22Rv1 (cell line): ENCODE data around the gene COL4A3.

ENCODE experiments used
- H3K27ac ChIP-seq: fragments of 450-650 bp; 2 replicates; pipeline ENCODE4 v1.5.1; 2017
- CTCF ChIP-seq: fragments of 450-650 bp; IDR thresholded peaks from 2 replicates; pipeline ENCODE4 v1.5.1; 2017; ENCODE audit warnings: mild to moderate bottlenecking
- ZFX ChIP-seq: fragments of 450-650 bp; IDR thresholded peaks from 2 replicates; pipeline ENCODE4 v1.6.1; 2017; ENCODE audit warnings: antibody characterized with exemption, borderline replicate concordance

COL4A3 gene

GRCh38 chr2:227147023-227147422, 17.4 kb upstream of the COL4A3 start:
- TF ChIP-seq ZFX: no peak
- no peak for TF ChIP-seq CTCF
- no peak overlapping the region for H3K27ac ChIP-seq

GRCh38 chr2:227148106-227148505, 16.3 kb upstream of the COL4A3 start:
- TF ChIP-seq CTCF (no peak), ZFX (no peak)
- no peak overlapping the region for H3K27ac ChIP-seq

- H3K27ac ChIP-seq: no peak overlapping the region
- TF ChIP-seq CTCF: no peak
- no peak for TF ChIP-seq ZFX
Measured at GRCh38 chr2:227150222-227150936, 14.0 kb upstream of the COL4A3 start.

- TF ChIP-seq CTCF (no peak), ZFX (no peak)
- H3K27ac ChIP-seq: no peak overlapping the region
Measured at GRCh38 chr2:227152093-227152766, 12.2 kb upstream of the COL4A3 start.

GRCh38 chr2:227153307-227153706, 11.1 kb upstream of the COL4A3 start:
- TF ChIP-seq ZFX (no peak), CTCF (no peak)
- H3K27ac ChIP-seq: no peak overlapping the region

GRCh38 chr2:227153758-227154486, 10.5 kb upstream of the COL4A3 start:
- no peak overlapping the region for H3K27ac ChIP-seq
- TF ChIP-seq CTCF: no peak
- no peak for TF ChIP-seq ZFX
